ENCODE measurements around the gene SLC25A34.

- TF ChIP-seq CTCF (IDR thresholded peaks at IDR 0.05 in 2 of 3, conservative IDR thresholded peaks at IDR 0.05 in 1 of 3; ENCODE audit: borderline replicate concordance in 1 of 3, insufficient read depth in 1 of 3, low read depth in 2 of 3, low read length in 2 of 3) (no peak), TCF7L2 (IDR thresholded peaks at IDR 0.05; ENCODE audit: borderline replicate concordance, extremely low read depth, insufficient read depth, insufficient read length) (no peak), ATF3 (IDR thresholded peaks at IDR 0.05) (no peak), EZH2 (IDR thresholded peaks at IDR 0.05) (no peak), POLR2AphosphoS5 (IDR thresholded peaks at IDR 0.05; ENCODE audit: low read depth, low read length) (no peak)
- TF ChIP-seq, protein P1, sequence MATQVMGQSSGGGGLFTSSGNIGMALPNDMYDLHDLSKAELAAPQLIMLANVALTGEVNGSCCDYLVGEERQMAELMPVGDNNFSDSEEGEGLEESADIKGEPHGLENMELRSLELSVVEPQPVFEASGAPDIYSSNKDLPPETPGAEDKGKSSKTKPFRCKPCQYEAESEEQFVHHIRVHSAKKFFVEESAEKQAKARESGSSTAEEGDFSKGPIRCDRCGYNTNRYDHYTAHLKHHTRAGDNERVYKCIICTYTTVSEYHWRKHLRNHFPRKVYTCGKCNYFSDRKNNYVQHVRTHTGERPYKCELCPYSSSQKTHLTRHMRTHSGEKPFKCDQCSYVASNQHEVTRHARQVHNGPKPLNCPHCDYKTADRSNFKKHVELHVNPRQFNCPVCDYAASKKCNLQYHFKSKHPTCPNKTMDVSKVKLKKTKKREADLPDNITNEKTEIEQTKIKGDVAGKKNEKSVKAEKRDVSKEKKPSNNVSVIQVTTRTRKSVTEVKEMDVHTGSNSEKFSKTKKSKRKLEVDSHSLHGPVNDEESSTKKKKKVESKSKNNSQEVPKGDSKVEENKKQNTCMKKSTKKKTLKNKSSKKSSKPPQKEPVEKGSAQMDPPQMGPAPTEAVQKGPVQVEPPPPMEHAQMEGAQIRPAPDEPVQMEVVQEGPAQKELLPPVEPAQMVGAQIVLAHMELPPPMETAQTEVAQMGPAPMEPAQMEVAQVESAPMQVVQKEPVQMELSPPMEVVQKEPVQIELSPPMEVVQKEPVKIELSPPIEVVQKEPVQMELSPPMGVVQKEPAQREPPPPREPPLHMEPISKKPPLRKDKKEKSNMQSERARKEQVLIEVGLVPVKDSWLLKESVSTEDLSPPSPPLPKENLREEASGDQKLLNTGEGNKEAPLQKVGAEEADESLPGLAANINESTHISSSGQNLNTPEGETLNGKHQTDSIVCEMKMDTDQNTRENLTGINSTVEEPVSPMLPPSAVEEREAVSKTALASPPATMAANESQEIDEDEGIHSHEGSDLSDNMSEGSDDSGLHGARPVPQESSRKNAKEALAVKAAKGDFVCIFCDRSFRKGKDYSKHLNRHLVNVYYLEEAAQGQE (IDR thresholded peaks at IDR 0.05; ENCODE audit: low read depth): no peak
These were observed 8.1 kb downstream of the SLC25A34 start for GRCh38 chr1:15744122-15744679.

Data from HCT116 (cell line).